Panc1 (cell line): Measurements from ENCODE around the gene GUCD1. TPM values are rescaled to one million over a fixed set of nuclear protein-coding genes. Genes with fewer than 3 reads are reported as not detected.
A peak's percentile ranks its signal among the peaks of the same experiment; 100 is the strongest.

Experiments used
- ATAC-seq: fragments of 200-7000 bp; cut with Tn5 transposase; 2 replicates; pipeline ENCODE4 v1.9.1; 2020; ENCODE audit warnings: mild to moderate bottlenecking, moderate library complexity
- BruUV-seq: library from RNA; stranded (reverse); fragments of 400-500 nt; replicated peaks from 2 replicates; lab custom pipeline; 2021; lab: Mats Ljungman, UMichigan
- CTCF ChIA-PET: fragments of 300-600 bp; sonication (Branson Sonifier 250); formaldehyde crosslinking; loops from one replicate; lab custom pipeline; 2022; ENCODE audit warnings: antibody characterized with exemption; lab: Charles Lee
- POLR2A ChIA-PET: fragments of 300-600 bp; sonication (Branson Sonifier 250); formaldehyde crosslinking; loops from one replicate; lab custom pipeline; 2022; ENCODE audit warnings: antibody characterized with exemption; lab: Charles Lee
- DNase-seq: peaks from one replicate; pipeline ENCODE4 v3.0.0-alpha.2; 2010; ENCODE audit warnings: low read depth, low spot score
- H3K27ac ChIP-seq: 2 replicates; pipeline ENCODE4 v1.5.1; 2011; ENCODE audit warnings: mild to moderate bottlenecking, low read length, inconsistent platforms
- H3K27me3 ChIP-seq: fragments of 200-500 bp; sonication (Bioruptor generic); 2 replicates; pipeline ENCODE4 v1.6.0; 2014; ENCODE audit warnings: low read length, inconsistent platforms; ENCODE audit not compliant: control insufficient read depth, insufficient read depth
- H3K36me3 ChIP-seq: fragments of 200-500 bp; sonication (Bioruptor generic); 2 replicates; pipeline ENCODE4 v1.5.1; 2014; ENCODE audit warnings: inconsistent platforms, mild to moderate bottlenecking, low read length, moderate library complexity; ENCODE audit not compliant: control insufficient read depth, insufficient read depth
- H3K4me1 ChIP-seq: 2 replicates; pipeline ENCODE4 v1.5.1; 2011; ENCODE audit warnings: inconsistent platforms, mild to moderate bottlenecking, low read length, moderate library complexity; ENCODE audit not compliant: control insufficient read depth, insufficient read depth
- H3K4me3 ChIP-seq, 2 experiments: 2 replicates each; pipeline ENCODE4 v1.5.1; 2011 to 2012; ENCODE audit warnings: low read depth in 2 of 2, low read length in 2 of 2, mild to moderate bottlenecking in 2 of 2, inconsistent platforms in 1 of 2, moderate library complexity in 1 of 2
- H3K9me3 ChIP-seq: fragments of 200-500 bp; sonication (Bioruptor generic); 2 replicates; pipeline ENCODE4 v1.5.1; 2014; ENCODE audit warnings: low read depth, mild to moderate bottlenecking, inconsistent platforms, low read length, moderate library complexity; ENCODE audit not compliant: control insufficient read depth, insufficient read depth
- POLR2AphosphoS5 ChIP-seq: IDR thresholded peaks from 2 replicates; pipeline ENCODE4 v1.6.1; 2012; ENCODE audit warnings: mild to moderate bottlenecking, low read depth, low read length, moderate library complexity
- REST ChIP-seq, 2 experiments: IDR thresholded peaks; 2 replicates each; pipeline ENCODE4 v1.6.1; 2011 to 2012; ENCODE audit warnings: low read depth in 2 of 2, control low read depth in 1 of 2, low read length in 1 of 2, mild to moderate bottlenecking in 1 of 2, moderate library complexity in 1 of 2; ENCODE audit not compliant: insufficient read depth in 1 of 2
- SIN3A ChIP-seq: IDR thresholded peaks from 2 replicates; pipeline ENCODE4 v1.6.1; 2012; ENCODE audit warnings: low read depth, mild to moderate bottlenecking, low read length, moderate library complexity, borderline replicate concordance; ENCODE audit not compliant: insufficient read depth
- TCF7L2 ChIP-seq: IDR thresholded peaks from 2 replicates; pipeline ENCODE4 v1.6.1; 2011; ENCODE audit warnings: mild to moderate bottlenecking, low read depth, low read length, inconsistent platforms
- in situ Hi-C: cut with HindIII; loops from 2 replicates; pipeline ENCODE4 v1.10.0; 2016; ENCODE audit warnings: low sequenced_read_pairs, low pct_unique_long_range_greater_than_20kb
- intact Hi-C: fragments of 100-400 bp; cut with micrococcal nuclease; formaldehyde crosslinking; loops from one replicate; pipeline ENCODE4 v1.10.0; 2022; ENCODE audit not compliant: unreplicated experiment
- total RNA-seq: library from RNA; stranded (reverse); gene quantifications from one replicate; pipeline ENCODE4 v1.2.1, GENCODE V29; 2021; ENCODE audit not compliant: unreplicated experiment
- TF ChIP-seq, protein P1 (sequence below): fragments of 450-650 bp; IDR thresholded peaks from 2 replicates; pipeline ENCODE4 v1.5.1; 2017; ENCODE audit warnings: mild to moderate bottlenecking

Gene GUCD1
- total RNA-seq, 1 experiment from 2014 or later = 97.7 TPM

DNA sequence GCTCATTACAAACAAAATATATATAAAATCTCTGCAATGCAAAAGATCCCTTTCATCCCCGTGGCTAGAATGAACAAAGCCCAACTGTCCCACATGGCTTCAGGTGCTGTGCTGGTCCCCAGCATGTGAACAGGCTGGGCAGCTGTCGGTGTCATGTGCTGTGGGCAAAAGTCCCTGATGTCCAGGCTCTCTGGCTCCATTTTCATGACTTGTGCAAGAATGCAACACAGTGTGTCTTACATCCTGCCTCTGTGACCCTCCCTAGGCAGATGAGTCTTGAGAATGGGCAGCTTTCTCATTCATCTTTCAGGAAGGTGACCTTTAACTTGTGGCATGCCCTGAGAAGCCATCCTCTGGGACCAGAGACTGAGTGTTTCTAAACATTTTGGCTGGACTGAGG, 14.5 kb downstream of the GUCD1 start:
- BruUV-seq = TSS peak; percentile 85
- H3K27ac ChIP-seq = no peak overlapping the region
- no peaks in the 10 kb centered on the region for H3K27me3 ChIP-seq
- intact Hi-C loops (no loop called here), in situ Hi-C loops (no loop called here)
- ATAC-seq = no peak
- H3K9me3 ChIP-seq = no peaks in the 10 kb centered on the region
- no peak overlapping the region for H3K4me3 ChIP-seq
- POLR2A ChIA-PET = no interaction called here
- H3K4me1 ChIP-seq = no peaks in the 10 kb centered on the region
- no peak for TF ChIP-seq POLR2AphosphoS5
- TF ChIP-seq REST (IDR thresholded peaks at IDR 0.05; ENCODE audit: insufficient read depth in 1 of 2, low read depth in 2 of 2, low read length in 1 of 2) = no peak
- TF ChIP-seq SIN3A = no peak
- no peak for TF ChIP-seq TCF7L2
- TF ChIP-seq, protein P1, sequence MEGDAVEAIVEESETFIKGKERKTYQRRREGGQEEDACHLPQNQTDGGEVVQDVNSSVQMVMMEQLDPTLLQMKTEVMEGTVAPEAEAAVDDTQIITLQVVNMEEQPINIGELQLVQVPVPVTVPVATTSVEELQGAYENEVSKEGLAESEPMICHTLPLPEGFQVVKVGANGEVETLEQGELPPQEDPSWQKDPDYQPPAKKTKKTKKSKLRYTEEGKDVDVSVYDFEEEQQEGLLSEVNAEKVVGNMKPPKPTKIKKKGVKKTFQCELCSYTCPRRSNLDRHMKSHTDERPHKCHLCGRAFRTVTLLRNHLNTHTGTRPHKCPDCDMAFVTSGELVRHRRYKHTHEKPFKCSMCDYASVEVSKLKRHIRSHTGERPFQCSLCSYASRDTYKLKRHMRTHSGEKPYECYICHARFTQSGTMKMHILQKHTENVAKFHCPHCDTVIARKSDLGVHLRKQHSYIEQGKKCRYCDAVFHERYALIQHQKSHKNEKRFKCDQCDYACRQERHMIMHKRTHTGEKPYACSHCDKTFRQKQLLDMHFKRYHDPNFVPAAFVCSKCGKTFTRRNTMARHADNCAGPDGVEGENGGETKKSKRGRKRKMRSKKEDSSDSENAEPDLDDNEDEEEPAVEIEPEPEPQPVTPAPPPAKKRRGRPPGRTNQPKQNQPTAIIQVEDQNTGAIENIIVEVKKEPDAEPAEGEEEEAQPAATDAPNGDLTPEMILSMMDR = no peak
- CTCF ChIA-PET = no interaction called here
- DNase-seq = no peak
- H3K36me3 ChIP-seq = no peaks in the 10 kb centered on the region

DNA sequence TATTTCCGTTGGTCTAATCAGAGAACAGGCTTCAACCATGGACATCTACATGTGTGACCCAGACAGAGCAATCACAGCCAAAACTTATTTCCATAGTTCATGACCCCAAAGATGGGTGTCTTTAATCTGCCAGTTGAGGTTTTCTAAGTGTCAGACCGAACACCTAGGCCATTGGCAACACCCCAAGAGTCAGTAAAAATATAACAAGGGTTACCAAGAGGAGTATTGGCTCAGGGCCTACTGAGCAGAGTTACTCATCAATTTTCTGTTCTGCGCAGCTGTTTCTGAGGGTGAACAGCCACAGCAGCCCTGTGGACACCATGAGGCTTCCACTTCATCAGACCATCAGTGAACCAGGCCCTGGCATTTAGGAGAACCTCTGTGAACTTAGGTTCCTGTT, 18.8 kb downstream of the GUCD1 start:
- intact Hi-C loops = no loop called here
- Histone ChIP-seq H3K27me3 (no peaks in the 10 kb centered on the region), H3K4me1 (no peaks in the 10 kb centered on the region), H3K27ac (no peak overlapping the region), H3K36me3 (no peaks in the 10 kb centered on the region), H3K9me3 (no peaks in the 10 kb centered on the region), H3K4me3 (no peak overlapping the region)
- in situ Hi-C loops = no loop called here
- ChIA-PET POLR2A (no interaction called here), CTCF (no interaction called here)
- no peak for ATAC-seq
- TF ChIP-seq REST (IDR thresholded peaks at IDR 0.05; ENCODE audit: insufficient read depth in 1 of 2, low read depth in 2 of 2, low read length in 1 of 2) = no peak
- DNase-seq = no peak
- no TSS peak for BruUV-seq
